Hepatocyte (in vitro differentiated cells): Measurements from ENCODE around the gene BCL3. TPM values are rescaled to one million over a fixed set of nuclear protein-coding genes. Genes with fewer than 3 reads are reported as not detected.
A peak's percentile ranks its signal among the peaks of the same experiment; 100 is the strongest.

Source experiments
- DNase-seq: peaks from one replicate; pipeline ENCODE4 v3.0.0-alpha.2; 2016; ENCODE audit warnings: low spot score
- H2AFZ ChIP-seq: fragments of 200-600 bp; sonication (generic); 2 replicates; pipeline ENCODE4 v1.6.0; 2016; ENCODE audit warnings: antibody characterized with exemption, mild to moderate bottlenecking
- H3K27ac ChIP-seq: fragments of 200-600 bp; sonication (generic); 2 replicates; pipeline ENCODE4 v1.5.1; 2016; ENCODE audit warnings: mild to moderate bottlenecking
- H3K27me3 ChIP-seq: fragments of 200-600 bp; sonication (generic); 2 replicates; pipeline ENCODE4 v1.6.1; 2016
- H3K36me3 ChIP-seq: fragments of 200-600 bp; sonication (generic); replicated peaks from 2 replicates; pipeline ENCODE4 v1.5.1; 2016; ENCODE audit warnings: low read depth; ENCODE audit not compliant: insufficient read depth
- H3K4me1 ChIP-seq: fragments of 200-600 bp; sonication (generic); 2 replicates; pipeline ENCODE4 v1.5.1; 2016; ENCODE audit warnings: mild to moderate bottlenecking, moderate library complexity; ENCODE audit not compliant: insufficient read depth
- H3K4me2 ChIP-seq: fragments of 200-600 bp; sonication (generic); 2 replicates; pipeline ENCODE4 v1.6.0; 2016
- H3K4me3 ChIP-seq: fragments of 200-600 bp; sonication (generic); 2 replicates; pipeline ENCODE4 v1.5.1; 2016; ENCODE audit warnings: mild to moderate bottlenecking
- H3K79me2 ChIP-seq: fragments of 200-600 bp; sonication (generic); 2 replicates; pipeline ENCODE4 v1.6.0; 2017; ENCODE audit warnings: mild to moderate bottlenecking
- H3K9me2 ChIP-seq: fragments of 200-600 bp; sonication (generic); replicated peaks from 2 replicates; pipeline ENCODE4 v1.6.0; 2017; ENCODE audit warnings: mild to moderate bottlenecking; ENCODE audit not compliant: insufficient read depth
- H3K9me3 ChIP-seq: fragments of 200-600 bp; sonication (generic); 2 replicates; pipeline ENCODE4 v1.5.1; 2016; ENCODE audit warnings: low read depth, mild to moderate bottlenecking
- H4K20me1 ChIP-seq: fragments of 200-600 bp; sonication (generic); 2 replicates; pipeline ENCODE4 v1.6.0; 2016; ENCODE audit warnings: mild to moderate bottlenecking; ENCODE audit not compliant: insufficient read depth, poor library complexity, severe bottlenecking
- CTCF ChIP-seq: fragments of 200-600 bp; sonication (generic); IDR thresholded peaks from 2 replicates; pipeline ENCODE4 v1.5.1; 2016; ENCODE audit warnings: antibody characterized with exemption, mild to moderate bottlenecking; ENCODE audit not compliant: poor library complexity
- EZH2 ChIP-seq: fragments of 200-600 bp; sonication (generic); IDR thresholded peaks from 2 replicates; pipeline ENCODE4 v1.6.1; 2016; ENCODE audit warnings: antibody characterized with exemption, mild to moderate bottlenecking, borderline replicate concordance
- EZH2phosphoT487 ChIP-seq: fragments of 200-600 bp; sonication (generic); IDR thresholded peaks from one replicate; pipeline ENCODE4 v1.6.1; 2018; ENCODE audit warnings: antibody characterized with exemption, mild to moderate bottlenecking, low read depth, moderate library complexity; ENCODE audit not compliant: unreplicated experiment, severe bottlenecking
- WGBS: methylation state at CpG from one replicate; pipeline ENCODE4 v1.1.6; 2016; ENCODE audit warnings: low lambda C conversion rate; ENCODE audit errors: missing lambda C conversion rate; 5-methylcytosine and 5-hydroxymethylcytosine counted together
- polyA plus RNA-seq: library from polyadenylated mRNA; unstranded; fragments of >200 nt; fragmentation: Nextera tagmentation; extraction: Ambion mirVana; gene quantifications from 2 replicates; pipeline ENCODE4 v1.2.1, GENCODE V29; 2016
- total RNA-seq: library from RNA; depleted of rRNA; stranded (reverse); fragments of >200 nt; gene quantifications from 2 replicates; pipeline ENCODE4 v1.2.3, GENCODE V29; 2014

The BCL3 gene
- total and polyA plus RNA-seq, 2 experiments from 2014 or later: 6.3 to 45.7 TPM

GRCh38 chr19:44754750-44755080 lies 6.2 kb downstream of the BCL3 start:
- WGBS: 47% methylated on average over 11 of the region's 11 CpGs
- Histone ChIP-seq H3K9me2 (no peaks in the 10 kb centered on the region), H3K27me3 (no peaks in the 10 kb centered on the region), H3K4me2 (peak overlapping the region; percentile 82), H3K79me2 (peaks cover 33% of the 10 kb centered on the region), H3K27ac (peak overlapping the region; percentile 38), H3K4me1 (peaks cover 41% of the 10 kb centered on the region), H4K20me1 (no peaks in the 10 kb centered on the region), H2AFZ (no peak overlapping the region), H3K9me3 (no peaks in the 10 kb centered on the region), H3K36me3 (no peaks in the 10 kb centered on the region), H3K4me3 (no peak overlapping the region)
- TF ChIP-seq CTCF (no peak), EZH2phosphoT487 (no peak), EZH2 (no peak)
- no peak for DNase-seq

- H3K36me3 ChIP-seq: no peaks in the 10 kb centered on the region
- 93% methylated on average over 4 of the region's 4 CpGs for WGBS
- H3K9me2 ChIP-seq: no peaks in the 10 kb centered on the region
- no peaks in the 10 kb centered on the region for H3K9me3 ChIP-seq
- H2AFZ ChIP-seq: no peak overlapping the region
- H4K20me1 ChIP-seq: no peaks in the 10 kb centered on the region
- H3K4me3 ChIP-seq: no peak overlapping the region
- no peaks in the 10 kb centered on the region for H3K27me3 ChIP-seq
- peaks cover 28% of the 10 kb centered on the region for H3K79me2 ChIP-seq
- no peak for DNase-seq
- peaks cover 41% of the 10 kb centered on the region for H3K4me1 ChIP-seq
- H3K27ac ChIP-seq: no peak overlapping the region
- H3K4me2 ChIP-seq: peak overlapping the region; percentile 82
- no peak for TF ChIP-seq EZH2
- no peak for TF ChIP-seq CTCF
- no peak for TF ChIP-seq EZH2phosphoT487
Observed at GRCh38 chr19:44755219-44755618, 6.7 kb downstream of the BCL3 start.

GRCh38 chr19:44756089-44756562 lies 7.6 kb downstream of the BCL3 start:
- TF ChIP-seq EZH2 (no peak), CTCF (no peak), EZH2phosphoT487 (no peak)
- H4K20me1 ChIP-seq: no peaks in the 10 kb centered on the region
- H3K79me2 ChIP-seq: peaks cover 19% of the 10 kb centered on the region
- H3K27me3 ChIP-seq: no peaks in the 10 kb centered on the region
- peaks cover 41% of the 10 kb centered on the region for H3K4me1 ChIP-seq
- DNase-seq: no peak
- H3K4me2 ChIP-seq: no peak overlapping the region
- H3K9me2 ChIP-seq: no peaks in the 10 kb centered on the region
- no peak overlapping the region for H3K27ac ChIP-seq
- no peaks in the 10 kb centered on the region for H3K36me3 ChIP-seq
- no peak overlapping the region for H3K4me3 ChIP-seq
- H2AFZ ChIP-seq: no peak overlapping the region
- H3K9me3 ChIP-seq: no peaks in the 10 kb centered on the region
- WGBS: 86% methylated on average over 7 of the region's 7 CpGs
